ENCODE data around the gene PHF24. TPM values are rescaled to one million over a fixed set of nuclear protein-coding genes. Genes with fewer than 3 reads are reported as not detected.
A peak's percentile ranks its signal among the peaks of the same experiment; 100 is the strongest.

PHF24 gene
- total RNA-seq, 1 experiment from 2014 or later: not detected

GRCh38 chr9:34999576-34999975, 41.5 kb downstream of the PHF24 start:
- H4K20me1 ChIP-seq (ENCODE audit: insufficient read depth): no peaks in the 10 kb centered on the region
- no peaks in the 10 kb centered on the region for H3K9me2 ChIP-seq (ENCODE audit: insufficient read depth)
- DNase-seq: no peak
- H3K36me3 ChIP-seq (ENCODE audit: low read depth): no peaks in the 10 kb centered on the region
- no peaks in the 10 kb centered on the region for H3K9me3 ChIP-seq (ENCODE audit: insufficient read depth, low read depth)
- ChIA-PET CTCF (no interaction called here), POLR2A (ENCODE audit: unreplicated experiment) (no interaction called here)
- BruUV-seq (replicated peaks): no TSS peak
- H3K79me2 ChIP-seq (ENCODE audit: low read depth): no peaks in the 10 kb centered on the region
- H3K4me2 ChIP-seq: no peak overlapping the region
- H3K27me3 ChIP-seq (ENCODE audit: insufficient read depth, low read depth): no peaks in the 10 kb centered on the region
- peaks cover 4% of the 10 kb centered on the region; the same call in 1 of the 2 replicates for H3F3A ChIP-seq (ENCODE audit: insufficient read depth, low read depth)
- intact Hi-C loops (cut with micrococcal nuclease; ENCODE audit: unreplicated experiment): no loop called here
- no peak overlapping the region for H2AFZ ChIP-seq
- peaks cover 28% of the 10 kb centered on the region for H3K4me1 ChIP-seq (replicated peaks; ENCODE audit: insufficient read depth)
- H3K27ac ChIP-seq: no peak overlapping the region
- TF ChIP-seq EZH2 (IDR thresholded peaks at IDR 0.05; ENCODE audit: low read depth) (no peak), CTCF (conservative IDR thresholded peaks at IDR 0.05) (no peak)
- H3K4me3 ChIP-seq: no peak overlapping the region

- no TSS peak for BruUV-seq (replicated peaks)
- no peak for TF ChIP-seq EZH2 (IDR thresholded peaks at IDR 0.05; ENCODE audit: low read depth)
- no peak for TF ChIP-seq CTCF (conservative IDR thresholded peaks at IDR 0.05)
- Histone ChIP-seq H3K79me2 (ENCODE audit: low read depth) (no peaks in the 10 kb centered on the region), H3K27me3 (ENCODE audit: insufficient read depth, low read depth) (no peaks in the 10 kb centered on the region), H2AFZ (no peak overlapping the region), H3K9me3 (ENCODE audit: insufficient read depth, low read depth) (no peaks in the 10 kb centered on the region), H3K4me3 (no peak overlapping the region), H4K20me1 (ENCODE audit: insufficient read depth) (no peaks in the 10 kb centered on the region), H3K4me2 (no peak overlapping the region), H3K9me2 (ENCODE audit: insufficient read depth) (no peaks in the 10 kb centered on the region), H3K36me3 (ENCODE audit: low read depth) (no peaks in the 10 kb centered on the region), H3F3A (ENCODE audit: insufficient read depth, low read depth) (peaks cover under 1% of the 10 kb centered on the region; the same call in 1 of the 2 replicates), H3K27ac (peak overlapping the region; percentile 46), H3K4me1 (replicated peaks; ENCODE audit: insufficient read depth) (peaks cover 19% of the 10 kb centered on the region)
- intact Hi-C loops (cut with micrococcal nuclease; ENCODE audit: unreplicated experiment): no loop called here
- no peak for DNase-seq
- ChIA-PET CTCF (no interaction called here), POLR2A (ENCODE audit: unreplicated experiment) (no interaction called here)
Measured at GRCh38 chr9:35000535-35001284, 42.6 kb downstream of the PHF24 start.

GRCh38 chr9:35001285-35001677, 43.2 kb downstream of the PHF24 start:
- DNase-seq: no peak
- H3K79me2 ChIP-seq (ENCODE audit: low read depth): no peaks in the 10 kb centered on the region
- H3K27me3 ChIP-seq (ENCODE audit: insufficient read depth, low read depth): no peaks in the 10 kb centered on the region
- peaks cover 18% of the 10 kb centered on the region for H3K4me1 ChIP-seq (replicated peaks; ENCODE audit: insufficient read depth)
- POLR2A ChIA-PET (ENCODE audit: unreplicated experiment): no interaction called here
- TF ChIP-seq CTCF (conservative IDR thresholded peaks at IDR 0.05): no peak
- TF ChIP-seq EZH2 (IDR thresholded peaks at IDR 0.05; ENCODE audit: low read depth): no peak
- peak overlapping the region; percentile 46 for H3K27ac ChIP-seq
- H3K4me2 ChIP-seq: no peak overlapping the region
- BruUV-seq (replicated peaks): no TSS peak
- no peaks in the 10 kb centered on the region for H3K9me3 ChIP-seq (ENCODE audit: insufficient read depth, low read depth)
- H3K4me3 ChIP-seq: no peak overlapping the region
- H3K36me3 ChIP-seq (ENCODE audit: low read depth): no peaks in the 10 kb centered on the region
- no peaks in the 10 kb centered on the region for H3F3A ChIP-seq (ENCODE audit: insufficient read depth, low read depth)
- H3K9me2 ChIP-seq (ENCODE audit: insufficient read depth): no peaks in the 10 kb centered on the region
- intact Hi-C loops (cut with micrococcal nuclease; ENCODE audit: unreplicated experiment): no loop called here
- H2AFZ ChIP-seq: no peak overlapping the region
- no peaks in the 10 kb centered on the region for H4K20me1 ChIP-seq (ENCODE audit: insufficient read depth)
- CTCF ChIA-PET: no interaction called here

Data from PC-9 (cell line).